Neural cell (in vitro differentiated cells): ENCODE data around the gene DCST1. TPM values are rescaled to one million over a fixed set of nuclear protein-coding genes. Genes with fewer than 3 reads are reported as not detected.
A peak's percentile ranks its signal among the peaks of the same experiment; 100 is the strongest.

ENCODE experiments used
- H2AFZ ChIP-seq: fragments of 200-600, 300-800 bp; sonication (generic), shearing (Covaris generic); 2 replicates; pipeline ENCODE4 v1.6.0; 2014; ENCODE audit warnings: low read depth, mild to moderate bottlenecking, antibody characterized with exemption, low read length, moderate library complexity
- H3F3A ChIP-seq: fragments of 200-600 bp; shearing (Covaris generic); 2 replicates; pipeline ENCODE4 v1.6.1; 2016; ENCODE audit warnings: mild to moderate bottlenecking, moderate library complexity, mixed read lengths, antibody characterized with exemption, low read length; ENCODE audit not compliant: insufficient read depth, poor library complexity, severe bottlenecking
- H3K27ac ChIP-seq: fragments of 200-600, 300-800 bp; sonication (generic), shearing (Covaris generic); 2 replicates; pipeline ENCODE4 v1.5.1; 2014; ENCODE audit warnings: mild to moderate bottlenecking, low read length, moderate library complexity
- H3K27me3 ChIP-seq: fragments of 300-800, 200-600 bp; sonication (generic), shearing (Covaris generic); 2 replicates; pipeline ENCODE4 v1.6.0; 2014; ENCODE audit warnings: mild to moderate bottlenecking, low read depth, low read length, moderate library complexity; ENCODE audit not compliant: insufficient read depth
- H3K36me3 ChIP-seq: fragments of 300-800, 200-600 bp; sonication (generic), shearing (Covaris generic); 2 replicates; pipeline ENCODE4 v1.5.1; 2014; ENCODE audit warnings: mild to moderate bottlenecking, antibody characterized with exemption, low read length, moderate library complexity; ENCODE audit not compliant: insufficient read depth
- H3K4me2 ChIP-seq: fragments of 300-800, 200-600 bp; sonication (generic), shearing (Covaris generic); 2 replicates; pipeline ENCODE4 v1.6.0; 2014; ENCODE audit warnings: mild to moderate bottlenecking, low read length
- H3K4me3 ChIP-seq: fragments of 300-800, 200-600 bp; sonication (generic), shearing (Covaris generic); 2 replicates; pipeline ENCODE4 v1.5.1; 2014; ENCODE audit warnings: mild to moderate bottlenecking, low read length, moderate library complexity
- H3K79me2 ChIP-seq: fragments of 200-600 bp; shearing (Covaris generic); replicated peaks from 2 replicates; pipeline ENCODE4 v1.6.0; 2014; ENCODE audit warnings: mild to moderate bottlenecking, low read length, moderate library complexity; ENCODE audit not compliant: insufficient read depth
- H3K9ac ChIP-seq: fragments of 300-800, 200-600 bp; sonication (generic), shearing (Covaris generic); 2 replicates; pipeline ENCODE4 v1.6.1; 2016; ENCODE audit warnings: mild to moderate bottlenecking, low read length, mixed read lengths
- H3K9me2 ChIP-seq: fragments of 200-600 bp; shearing (Covaris generic); 2 replicates; pipeline ENCODE4 v1.6.1; 2016; ENCODE audit warnings: mild to moderate bottlenecking, low read length, mixed read lengths; ENCODE audit not compliant: insufficient read depth
- H3K9me3 ChIP-seq: fragments of 200-600, 300-800 bp; sonication (generic), shearing (Covaris generic); 2 replicates; pipeline ENCODE4 v1.6.1; 2016; ENCODE audit warnings: mild to moderate bottlenecking, mixed run types, low read length, moderate library complexity, mixed read lengths
- H4K20me1 ChIP-seq: fragments of 200-600 bp; shearing (Covaris generic); 2 replicates; pipeline ENCODE4 v1.6.1; 2016; ENCODE audit warnings: mild to moderate bottlenecking, mixed run types; ENCODE audit not compliant: insufficient read depth
- CTCF ChIP-seq: fragments of 450-650 bp; IDR thresholded peaks from 2 replicates; pipeline ENCODE4 v1.5.1; 2014; ENCODE audit warnings: antibody characterized with exemption, mild to moderate bottlenecking, moderate library complexity; ENCODE audit not compliant: poor library complexity, severe bottlenecking
- EP300 ChIP-seq: fragments of 450-650 bp; conservative IDR thresholded peaks from 2 replicates; pipeline ENCODE4 v1.6.1; 2014; ENCODE audit warnings: antibody characterized with exemption, mild to moderate bottlenecking, moderate library complexity; ENCODE audit not compliant: poor library complexity, severe bottlenecking
- EZH2 ChIP-seq: fragments of 200-600, 300-800 bp; shearing (Covaris generic), sonication (generic); IDR thresholded peaks from 2 replicates; pipeline ENCODE4 v1.6.1; 2014; ENCODE audit warnings: antibody characterized with exemption, low read length, borderline replicate concordance, mild to moderate bottlenecking; ENCODE audit not compliant: insufficient read depth, poor library complexity, severe bottlenecking
- MXI1 ChIP-seq: fragments of 450-650 bp; conservative IDR thresholded peaks from 2 replicates; pipeline ENCODE4 v1.6.1; 2014; ENCODE audit warnings: antibody characterized with exemption, mild to moderate bottlenecking; ENCODE audit not compliant: poor library complexity, severe bottlenecking
- POLR2AphosphoS5 ChIP-seq: IDR thresholded peaks from 2 replicates; pipeline ENCODE4 v1.6.1; 2012
- RAD21 ChIP-seq: fragments of 450-650 bp; conservative IDR thresholded peaks from 2 replicates; pipeline ENCODE4 v1.6.1; 2014; ENCODE audit warnings: antibody characterized with exemption, mild to moderate bottlenecking, moderate library complexity
- REST ChIP-seq: IDR thresholded peaks from 2 replicates; pipeline ENCODE4 v1.6.1; 2012; ENCODE audit warnings: borderline replicate concordance
- SMC3 ChIP-seq: fragments of 450-650 bp; conservative IDR thresholded peaks from 2 replicates; pipeline ENCODE4 v1.6.1; 2014; ENCODE audit warnings: antibody characterized with exemption, mild to moderate bottlenecking, moderate library complexity; ENCODE audit not compliant: poor library complexity
- TAF1 ChIP-seq: IDR thresholded peaks from 2 replicates; pipeline ENCODE4 v1.6.1; 2012; ENCODE audit warnings: low read depth
- polyA plus RNA-seq: library from polyadenylated mRNA; depleted of rRNA; stranded (reverse); fragments of >200 nt; gene quantifications from 2 replicates; pipeline ENCODE4 v1.2.3, GENCODE V29; 2014

Gene DCST1
- polyA plus RNA-seq, 1 donor from 2014 or later = not detected

GRCh38 chr1:155003766-155004351 lies 29.8 kb upstream of the DCST1 start:
- no peaks in the 10 kb centered on the region for H3K36me3 ChIP-seq
- H3K4me2 ChIP-seq = no peak overlapping the region
- no peaks in the 10 kb centered on the region for H4K20me1 ChIP-seq
- H3K27me3 ChIP-seq = peaks cover 9% of the 10 kb centered on the region
- H3K9me2 ChIP-seq = no peaks in the 10 kb centered on the region
- H3K79me2 ChIP-seq = no peaks in the 10 kb centered on the region
- H2AFZ ChIP-seq = no peak overlapping the region
- H3K4me3 ChIP-seq = peak overlapping the region; percentile 58
- H3F3A ChIP-seq = peaks cover 3% of the 10 kb centered on the region
- no peak for TF ChIP-seq EP300
- no peak for TF ChIP-seq TAF1
- TF ChIP-seq SMC3 = no peak
- TF ChIP-seq EZH2 = no peak
- TF ChIP-seq REST = no peak
- TF ChIP-seq MXI1 = no peak
- no peak for TF ChIP-seq RAD21
- TF ChIP-seq CTCF = no peak
- TF ChIP-seq POLR2AphosphoS5 = no peak
- H3K9ac ChIP-seq = peak overlapping the region; percentile 36
- H3K9me3 ChIP-seq = no peaks in the 10 kb centered on the region
- H3K27ac ChIP-seq = no peak overlapping the region

- H3K36me3 ChIP-seq = no peaks in the 10 kb centered on the region
- H3K27me3 ChIP-seq = peaks cover 9% of the 10 kb centered on the region
- no peaks in the 10 kb centered on the region for H3K79me2 ChIP-seq
- no peak overlapping the region for H3K4me2 ChIP-seq
- H3K27ac ChIP-seq = no peak overlapping the region
- H3K9me2 ChIP-seq = no peaks in the 10 kb centered on the region
- H3K9ac ChIP-seq = no peak overlapping the region
- peak overlapping the region; percentile 58 for H3K4me3 ChIP-seq
- no peak for TF ChIP-seq EP300
- TF ChIP-seq CTCF = no peak
- TF ChIP-seq MXI1 = no peak
- no peak for TF ChIP-seq SMC3
- no peak for TF ChIP-seq REST
- no peak for TF ChIP-seq POLR2AphosphoS5
- TF ChIP-seq TAF1 = no peak
- TF ChIP-seq EZH2 = no peak
- no peak for TF ChIP-seq RAD21
- no peaks in the 10 kb centered on the region for H3K9me3 ChIP-seq
- H3F3A ChIP-seq = no peaks in the 10 kb centered on the region
- no peaks in the 10 kb centered on the region for H4K20me1 ChIP-seq
- no peak overlapping the region for H2AFZ ChIP-seq
Measured at GRCh38 chr1:155004352-155005075, 29.1 kb upstream of the DCST1 start.
